DMS 273 (cell line): ENCODE data around the gene PGBD1.

ENCODE experiments used
- DNase-seq: peaks from one replicate; lab custom pipeline; 2025; ENCODE audit not compliant: unreplicated experiment; lab: John Stamatoyannopoulos, UW

PGBD1 gene, protein sequence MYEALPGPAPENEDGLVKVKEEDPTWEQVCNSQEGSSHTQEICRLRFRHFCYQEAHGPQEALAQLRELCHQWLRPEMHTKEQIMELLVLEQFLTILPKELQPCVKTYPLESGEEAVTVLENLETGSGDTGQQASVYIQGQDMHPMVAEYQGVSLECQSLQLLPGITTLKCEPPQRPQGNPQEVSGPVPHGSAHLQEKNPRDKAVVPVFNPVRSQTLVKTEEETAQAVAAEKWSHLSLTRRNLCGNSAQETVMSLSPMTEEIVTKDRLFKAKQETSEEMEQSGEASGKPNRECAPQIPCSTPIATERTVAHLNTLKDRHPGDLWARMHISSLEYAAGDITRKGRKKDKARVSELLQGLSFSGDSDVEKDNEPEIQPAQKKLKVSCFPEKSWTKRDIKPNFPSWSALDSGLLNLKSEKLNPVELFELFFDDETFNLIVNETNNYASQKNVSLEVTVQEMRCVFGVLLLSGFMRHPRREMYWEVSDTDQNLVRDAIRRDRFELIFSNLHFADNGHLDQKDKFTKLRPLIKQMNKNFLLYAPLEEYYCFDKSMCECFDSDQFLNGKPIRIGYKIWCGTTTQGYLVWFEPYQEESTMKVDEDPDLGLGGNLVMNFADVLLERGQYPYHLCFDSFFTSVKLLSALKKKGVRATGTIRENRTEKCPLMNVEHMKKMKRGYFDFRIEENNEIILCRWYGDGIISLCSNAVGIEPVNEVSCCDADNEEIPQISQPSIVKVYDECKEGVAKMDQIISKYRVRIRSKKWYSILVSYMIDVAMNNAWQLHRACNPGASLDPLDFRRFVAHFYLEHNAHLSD

DNA sequence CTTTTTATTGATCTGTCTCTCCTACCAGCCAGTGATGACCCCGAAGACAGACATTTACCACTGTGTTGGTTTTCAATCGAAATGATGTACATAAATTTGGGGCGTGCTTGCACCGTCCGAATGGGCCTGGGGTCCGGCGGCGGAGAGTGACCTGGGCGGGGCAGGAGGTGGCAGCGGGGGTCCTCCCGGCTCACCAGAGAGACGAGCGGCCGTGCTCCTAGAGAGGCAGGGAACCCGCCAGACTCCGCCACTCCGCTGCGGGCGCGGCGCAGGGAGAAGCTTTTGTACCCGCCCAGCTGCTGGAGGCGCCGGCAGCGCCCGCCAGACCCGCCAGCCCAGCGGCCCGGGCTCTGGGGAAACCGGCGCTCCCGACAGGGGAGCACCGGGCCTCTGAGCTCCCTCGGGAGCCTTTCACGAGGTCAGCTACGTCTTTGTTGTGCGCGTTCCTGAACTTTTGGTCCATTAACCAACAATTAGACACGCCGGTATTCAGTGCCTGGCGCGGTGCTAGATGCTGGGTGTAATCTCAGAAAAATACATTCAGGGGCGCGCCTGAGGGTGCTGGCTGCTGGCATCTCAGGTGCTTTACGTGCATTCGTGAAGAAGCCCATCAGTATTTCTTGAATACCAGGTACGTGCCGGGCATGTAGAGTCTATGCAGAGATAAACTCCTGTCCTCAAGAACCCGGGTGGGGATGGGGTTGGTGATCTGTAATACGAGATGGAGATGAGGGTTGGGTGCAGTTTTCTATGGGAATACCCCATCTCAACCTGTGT is at the start of gene PGBD1:
Gene PGBD1, plus strand, starts transcription at position 285 of the 777 bp plus-strand sequence. CDS start 2,242 bp downstream, outside the sequence.
- DNase-seq, result peak; percentile 93

DNA sequence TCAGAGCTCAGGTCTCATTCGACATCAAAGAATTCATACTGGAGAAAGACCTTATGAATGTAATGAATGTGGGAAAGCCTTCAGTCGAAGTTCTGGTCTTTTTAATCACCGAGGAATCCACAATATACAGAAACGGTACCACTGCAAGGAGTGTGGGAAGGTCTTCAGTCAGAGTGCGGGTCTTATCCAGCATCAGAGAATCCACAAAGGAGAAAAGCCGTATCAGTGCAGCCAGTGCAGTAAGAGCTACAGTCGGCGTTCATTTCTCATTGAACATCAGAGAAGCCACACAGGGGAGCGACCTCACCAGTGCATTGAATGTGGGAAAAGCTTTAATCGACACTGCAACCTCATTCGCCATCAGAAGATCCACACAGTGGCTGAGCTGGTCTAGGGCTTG is 48.6 kb upstream of the PGBD1 start:
- DNase-seq, result no peak

DNA sequence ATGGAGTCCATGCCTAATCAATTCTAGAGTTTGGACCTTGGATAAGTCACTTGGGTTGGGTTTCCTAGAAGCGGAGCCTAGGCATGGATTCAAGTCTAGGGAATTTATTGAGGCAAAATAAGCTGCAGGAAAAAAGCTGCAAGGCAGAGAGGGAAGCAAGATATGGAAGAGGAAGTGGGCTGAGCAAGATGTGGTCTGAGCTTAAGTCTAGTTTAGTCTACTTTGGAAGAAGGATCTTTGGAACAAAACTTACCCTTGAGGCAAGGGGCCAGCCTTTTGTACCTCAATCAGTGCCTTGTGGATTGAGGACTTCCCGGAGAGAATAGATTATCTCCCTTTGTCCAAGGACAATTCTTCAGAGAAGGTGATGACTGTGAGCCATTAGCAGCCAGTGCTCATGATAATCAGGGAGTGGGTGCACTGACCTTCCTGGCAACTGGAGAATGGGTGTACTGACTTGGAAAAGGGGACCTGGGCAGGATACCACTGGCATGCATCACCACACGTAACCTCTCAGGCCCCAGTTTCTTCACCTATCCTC is 45.4 kb upstream of the PGBD1 start:
- DNase-seq, result no peak

DNA sequence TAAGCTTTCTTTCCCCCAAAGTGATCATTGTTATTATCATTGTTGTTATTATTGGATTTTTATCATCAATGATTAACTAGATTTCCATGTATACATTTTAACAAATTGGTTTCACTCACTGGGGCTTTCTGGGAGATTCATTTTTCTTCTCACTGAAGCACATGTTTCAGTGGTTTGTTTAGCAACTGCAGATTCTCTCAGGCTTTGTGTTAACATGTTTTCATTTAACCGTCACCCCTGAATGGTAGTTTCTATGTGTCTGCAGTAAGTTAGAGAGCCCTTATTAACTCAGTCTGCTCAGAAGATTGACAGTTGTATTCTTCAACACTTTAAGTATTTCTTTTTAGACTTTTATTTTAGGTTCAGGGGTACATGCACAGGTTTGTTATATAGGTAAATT is 41.7 kb upstream of the PGBD1 start:
- DNase-seq, result no peak

DNA sequence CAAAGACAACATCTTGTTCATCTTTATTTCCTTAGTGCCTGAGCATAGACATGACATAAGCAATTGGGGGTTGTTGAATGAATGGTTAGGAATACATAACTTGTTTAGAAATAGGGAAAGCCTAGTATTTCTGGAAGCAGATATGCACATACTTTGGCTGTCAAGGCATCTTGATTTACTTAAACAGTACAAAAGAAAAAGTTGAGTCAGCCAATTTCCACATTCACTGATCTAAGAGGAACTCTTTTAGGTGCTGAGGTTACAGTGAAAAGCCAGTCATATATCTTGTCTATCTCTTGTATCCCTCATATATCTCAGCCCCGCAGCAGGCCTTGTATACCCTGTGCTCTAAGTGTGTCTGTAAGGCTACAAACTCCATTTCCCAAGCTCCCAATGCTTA is 40.9 kb upstream of the PGBD1 start:
- no peak for DNase-seq

DNA sequence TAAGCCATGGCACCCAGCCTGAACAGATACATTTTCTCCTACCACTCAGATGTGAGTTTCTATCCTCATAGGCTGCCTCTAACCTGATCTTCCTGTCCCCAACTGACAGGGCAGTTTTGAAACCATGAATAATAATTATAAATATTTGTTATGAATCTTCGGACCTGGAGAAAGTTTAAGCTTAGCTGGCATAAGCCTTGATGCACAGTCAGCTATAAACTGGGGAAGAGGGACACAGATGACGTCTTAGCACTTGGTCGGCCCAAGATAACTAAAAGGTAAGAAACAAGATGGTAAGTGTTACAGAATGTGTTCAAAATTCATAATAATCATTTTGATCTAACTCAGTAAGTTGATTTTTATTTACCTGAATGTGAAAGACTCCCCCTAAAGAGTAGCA is 37.4 kb upstream of the PGBD1 start:
- no peak for DNase-seq

DNA sequence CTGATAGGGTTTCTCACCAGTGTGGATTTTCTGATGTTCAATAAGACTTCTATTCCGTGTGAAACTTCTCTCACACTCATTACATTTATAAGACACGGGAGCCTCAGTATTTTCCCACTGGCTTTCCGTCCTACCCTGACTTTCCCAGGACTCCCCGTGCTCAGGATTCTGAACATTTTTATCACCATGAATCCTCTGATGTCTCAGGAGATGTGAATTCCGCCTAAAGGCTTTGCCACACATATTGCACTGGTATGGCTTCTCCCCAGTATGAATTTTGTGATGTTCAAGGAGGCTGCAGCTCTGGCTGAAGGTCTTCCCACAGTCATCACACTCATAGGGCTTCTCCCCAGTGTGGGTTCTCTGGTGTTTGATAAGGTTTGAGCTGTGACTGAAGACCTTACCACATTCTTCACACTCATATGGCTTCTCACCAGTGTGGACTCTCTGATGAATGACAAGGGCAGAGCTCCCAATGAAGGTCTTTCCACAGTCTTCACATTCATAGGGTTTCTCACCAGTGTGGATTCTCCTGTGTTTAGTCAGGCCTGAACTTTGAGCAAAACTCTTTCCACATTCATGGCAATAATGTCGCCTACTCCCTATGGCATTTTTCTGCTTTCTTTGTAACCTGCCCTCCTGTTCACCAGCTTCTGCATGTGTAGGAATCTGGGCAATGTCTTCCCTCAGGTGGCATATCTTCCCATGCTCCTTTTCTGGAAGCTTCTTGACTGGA is 36.0 kb upstream of the PGBD1 start:
- DNase-seq, result no peak

DNA sequence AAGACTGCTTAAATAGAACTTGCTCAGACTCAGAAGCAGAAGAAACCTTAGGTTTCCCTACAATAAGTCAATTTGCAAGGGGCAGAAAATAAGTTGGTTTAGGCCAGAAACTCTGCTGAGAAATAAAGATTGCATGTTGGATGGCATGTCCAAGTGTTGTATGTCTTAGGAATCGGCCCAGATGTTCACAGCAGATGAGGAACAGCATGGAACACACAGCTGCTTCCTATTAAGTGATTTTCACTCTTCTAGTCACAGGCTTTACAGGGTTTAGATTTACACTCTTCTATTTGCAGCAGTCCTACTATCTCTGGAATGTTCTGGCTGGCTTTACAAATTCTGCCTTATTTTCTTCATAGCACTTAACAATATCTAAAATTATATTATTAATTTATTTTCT is 32.5 kb upstream of the PGBD1 start:
- no peak for DNase-seq

DNA sequence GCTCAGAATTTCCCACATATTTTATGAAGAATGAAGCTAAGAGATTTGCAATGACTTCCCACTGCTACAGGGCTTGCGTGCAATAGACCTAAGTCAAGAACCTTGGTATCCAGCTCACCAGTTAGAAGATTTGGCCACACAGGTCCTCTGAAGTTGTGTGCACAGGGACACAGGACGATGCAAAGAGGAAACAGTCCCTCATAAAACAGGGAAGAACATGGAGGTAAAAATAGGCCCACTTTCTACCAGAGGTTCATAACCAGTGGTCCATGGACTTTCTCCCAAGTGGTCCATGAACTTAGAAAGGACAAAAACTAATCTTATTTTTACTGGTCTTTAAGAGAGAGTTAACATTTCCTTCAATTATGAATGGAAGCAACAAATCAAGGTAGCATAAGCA is 30.6 kb upstream of the PGBD1 start:
- DNase-seq, result no peak

DNA sequence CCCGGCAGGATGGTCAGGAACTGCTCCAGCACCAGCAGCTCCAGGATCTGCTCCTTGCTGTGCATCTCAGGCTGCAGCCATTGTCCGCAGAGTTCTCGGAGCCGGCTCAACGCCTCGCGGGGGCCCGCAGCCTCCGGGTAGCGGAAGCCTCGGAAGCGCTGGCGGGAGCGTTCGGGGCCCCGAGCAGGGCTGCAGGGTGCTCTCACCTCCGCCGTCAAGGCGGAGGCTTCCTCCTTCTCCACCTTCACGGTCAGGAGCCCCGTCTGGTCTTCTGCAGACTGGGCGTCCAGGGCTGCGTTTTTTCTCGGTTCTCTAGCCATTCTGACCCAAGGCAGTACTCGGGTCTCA is 29.7 kb upstream of the PGBD1 start:
- DNase-seq, result peak; percentile 47

DNA sequence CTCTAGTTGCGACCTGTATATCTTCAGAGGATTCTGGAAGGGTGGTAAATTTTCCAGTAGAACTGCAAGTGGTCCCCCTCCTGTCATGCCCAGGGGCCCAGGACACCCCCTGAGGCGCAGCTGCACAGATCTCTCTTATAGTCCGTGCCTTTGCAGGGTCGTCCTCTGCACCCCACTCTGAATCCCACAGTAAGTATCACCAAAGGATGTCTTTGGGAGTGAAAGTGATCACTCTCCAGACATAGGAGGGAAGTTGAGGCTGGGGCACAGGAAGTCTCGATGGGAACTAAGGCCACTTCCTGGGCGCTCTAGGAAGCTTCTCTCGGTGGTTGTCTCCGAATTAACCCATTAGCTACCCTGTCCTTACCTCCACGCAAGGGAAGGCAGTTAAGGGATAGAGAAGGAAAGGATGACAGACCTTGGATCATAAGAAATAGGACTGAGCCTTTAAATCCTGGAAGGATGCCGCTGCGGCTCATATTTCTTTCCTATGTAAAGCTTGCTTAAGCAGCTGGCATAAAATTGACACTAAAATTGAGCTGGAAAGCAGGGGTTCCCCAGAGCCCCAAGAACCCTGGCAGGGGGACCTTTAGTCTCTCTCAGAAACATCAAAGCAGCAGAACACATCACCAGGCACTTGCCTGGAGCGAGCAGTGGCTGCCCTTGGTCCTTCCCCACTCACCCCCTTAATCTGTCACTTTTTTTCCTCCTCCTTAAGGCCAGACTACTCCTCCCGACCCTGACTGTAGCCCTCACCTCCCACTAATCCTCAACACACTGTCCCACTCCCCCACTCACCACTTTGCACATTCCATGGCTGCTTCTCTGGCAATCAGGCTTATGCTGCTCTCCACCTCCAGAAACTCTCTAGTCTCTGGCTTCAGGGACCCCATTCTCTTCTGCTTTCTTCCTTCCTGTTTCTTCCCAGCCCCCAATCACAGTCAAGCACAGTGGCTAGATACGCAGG is 29.1 kb upstream of the PGBD1 start, which contains the start of gene ZKSCAN4:
Gene ZKSCAN4, minus strand, starts transcription at position 261 of the 967 bp plus-strand sequence. CDS start 289 bp downstream, outside the sequence.
- DNase-seq, result peak; percentile 96

DNA sequence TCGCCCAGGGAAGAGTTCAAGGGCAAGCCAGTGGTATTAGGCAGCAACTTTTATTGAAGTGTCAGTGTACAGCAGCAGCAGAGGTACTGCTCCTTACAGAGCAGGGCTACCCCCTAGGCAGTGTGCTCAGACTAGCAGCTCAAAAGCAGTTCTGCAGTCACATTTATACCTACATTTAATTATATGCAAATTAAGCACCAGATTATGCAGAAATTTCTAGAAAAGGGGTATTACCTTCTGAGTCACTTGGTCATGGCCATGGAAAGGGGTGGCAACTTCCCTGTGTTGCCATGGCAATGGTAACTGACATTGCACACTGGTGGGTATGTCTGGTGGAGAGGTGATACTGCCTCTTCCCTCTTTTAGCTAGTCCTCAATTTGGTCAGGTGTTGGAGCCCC is 27.3 kb upstream of the PGBD1 start:
- DNase-seq, result no peak

DNA sequence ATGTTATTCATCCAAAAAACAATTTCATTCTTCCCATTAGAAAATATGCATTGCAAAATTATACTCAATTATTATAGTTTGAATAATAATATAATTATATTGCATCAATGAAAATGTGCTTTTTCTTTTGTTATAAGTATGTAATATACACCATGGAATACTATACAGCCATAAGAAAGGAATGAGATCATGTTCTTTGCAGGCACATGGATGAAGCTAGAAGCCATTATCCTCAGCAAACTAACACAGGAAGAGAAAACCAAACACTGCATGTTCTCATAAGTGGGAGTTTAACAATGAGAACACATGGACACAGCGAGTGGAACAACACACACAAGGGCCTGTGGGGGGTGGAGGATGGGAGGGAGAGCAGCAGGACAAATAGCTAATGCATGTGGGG is 24.3 kb upstream of the PGBD1 start:
- no peak for DNase-seq

DNA sequence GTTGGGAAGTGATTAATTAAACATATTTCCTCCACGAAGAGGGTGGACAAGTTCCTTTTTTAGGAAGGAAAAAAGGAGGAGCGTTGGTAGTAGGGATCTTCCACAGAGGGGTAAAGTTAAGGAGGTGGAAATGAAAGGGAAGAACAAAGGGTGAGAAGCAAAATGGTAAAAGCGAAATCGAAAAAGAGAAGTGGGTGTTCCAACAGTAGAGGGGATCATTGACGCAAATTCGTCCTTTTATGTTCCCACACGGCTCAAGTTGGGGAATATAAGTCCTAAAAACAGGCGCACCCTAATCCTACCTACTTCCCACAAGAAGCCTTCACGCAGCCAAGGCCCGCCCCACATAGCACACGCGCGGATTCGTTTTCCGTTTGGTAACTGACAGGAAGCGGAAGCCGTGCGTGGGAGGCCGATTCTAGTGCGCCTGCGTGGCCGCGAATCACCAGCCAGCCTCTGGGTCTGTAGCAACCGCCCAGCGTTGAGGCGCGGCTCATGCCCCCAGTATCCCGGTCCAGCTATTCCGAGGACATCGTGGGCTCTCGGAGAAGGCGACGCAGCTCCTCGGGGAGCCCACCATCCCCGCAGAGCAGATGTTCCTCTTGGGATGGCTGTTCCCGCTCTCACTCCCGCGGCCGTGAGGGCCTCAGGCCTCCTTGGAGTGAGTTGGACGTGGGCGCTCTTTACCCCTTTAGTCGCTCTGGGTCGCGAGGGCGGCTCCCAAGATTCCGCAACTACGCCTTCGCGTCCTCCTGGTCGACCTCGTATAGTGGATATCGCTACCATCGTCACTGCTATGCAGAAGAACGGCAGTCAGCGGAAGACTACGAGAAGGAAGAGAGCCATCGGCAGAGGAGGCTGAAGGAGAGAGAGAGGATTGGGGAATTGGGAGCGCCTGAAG is 22.2 kb upstream of the PGBD1 start, which contains the start of gene NKAPL:
Gene NKAPL, plus strand, starts transcription at position 421 of the 901 bp plus-strand sequence. Its CDS starts 75 bp downstream, at position 496.
- DNase-seq, result no peak

DNA sequence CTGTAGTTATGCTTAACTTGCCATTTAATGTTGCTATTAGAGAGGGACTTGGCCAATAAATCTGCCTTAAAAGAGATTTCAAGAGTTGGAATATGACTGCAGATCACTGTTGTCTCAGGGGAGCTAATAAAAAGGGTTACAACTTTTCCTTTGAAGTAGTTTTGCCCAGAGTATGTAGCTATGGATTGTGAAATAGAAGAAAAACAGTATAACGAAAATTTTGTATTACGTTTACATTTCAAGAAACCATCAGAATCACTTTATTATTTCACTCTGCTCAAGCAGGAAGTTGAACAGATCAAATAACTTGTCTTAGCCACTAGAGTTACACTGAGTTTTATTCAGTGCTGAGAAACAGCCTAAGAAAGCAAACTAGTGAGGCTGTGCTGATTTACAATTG is 17.4 kb upstream of the PGBD1 start:
- DNase-seq, result no peak

DNA sequence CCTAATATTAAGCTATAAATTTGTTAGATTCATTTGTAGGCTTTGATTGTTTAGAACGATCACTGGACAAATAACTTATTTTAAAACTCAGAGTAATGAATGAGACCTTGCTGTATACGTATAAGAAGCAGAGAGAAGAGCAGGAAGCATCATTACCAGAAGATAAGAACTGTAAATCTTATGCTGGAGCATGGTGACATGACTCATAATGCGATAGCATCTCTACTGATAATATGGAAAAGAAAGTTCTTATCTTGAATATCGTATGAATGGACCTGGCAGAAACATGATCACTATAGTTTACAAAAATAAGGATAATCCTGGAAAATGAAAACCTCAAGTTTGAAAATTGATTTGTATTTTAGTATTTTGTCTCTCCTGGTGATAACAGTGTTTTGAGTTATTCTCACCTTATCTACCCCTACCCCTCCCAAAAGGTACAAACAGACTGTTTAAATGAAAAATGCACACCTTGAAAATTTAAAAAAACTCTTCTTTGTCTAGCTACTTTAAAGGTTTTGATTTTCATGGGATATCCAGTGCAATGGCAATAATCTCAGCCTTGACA is 16.5 kb upstream of the PGBD1 start:
- DNase-seq, result no peak

DNA sequence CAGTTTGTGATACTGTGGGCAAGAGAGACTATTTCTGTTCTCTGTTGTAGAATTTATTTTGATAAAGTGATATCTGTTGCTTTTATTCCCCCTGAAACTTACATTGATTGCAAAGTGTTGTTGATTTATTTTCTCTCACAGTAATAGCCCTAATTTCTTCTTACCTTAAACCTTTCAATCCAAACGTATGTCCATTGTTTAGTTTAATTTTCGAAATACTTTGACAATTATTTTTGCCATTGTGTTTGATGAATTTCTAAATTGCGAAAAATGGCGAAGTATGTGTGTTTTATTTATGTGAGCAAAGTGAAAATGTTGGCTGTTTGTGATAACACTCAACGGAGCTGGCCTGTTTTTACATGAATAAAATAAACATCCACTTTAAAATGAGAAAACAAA is 14.8 kb upstream of the PGBD1 start:
- DNase-seq, result no peak
